GM23248 (cell line): ENCODE measurements around the gene ANO6. TPM values are rescaled to one million over a fixed set of nuclear protein-coding genes. Genes with fewer than 3 reads are reported as not detected.
A peak's percentile ranks its signal among the peaks of the same experiment; 100 is the strongest.
"Not testable (repeated sequence)": the region's sequence is repeated elsewhere in the genome, so short reads cannot be mapped to it uniquely, and the experiment has no call there.

ENCODE experiments used
- DNase-seq: peaks from one replicate; pipeline ENCODE4 v3.0.0-alpha.2; 2015
- H2AFZ ChIP-seq: fragments of 200-600 bp; sonication (generic); 2 replicates; pipeline ENCODE4 v1.6.1; 2016; ENCODE audit warnings: antibody characterized with exemption
- H3F3A ChIP-seq: fragments of 200-600 bp; sonication (generic); 2 replicates; pipeline ENCODE4 v1.6.1; 2016; ENCODE audit warnings: mild to moderate bottlenecking, antibody characterized with exemption, mixed run types; ENCODE audit not compliant: insufficient read depth
- H3K27ac ChIP-seq: fragments of 200-600 bp; sonication (generic); 2 replicates; pipeline ENCODE4 v1.5.1; 2016; ENCODE audit warnings: mild to moderate bottlenecking
- H3K27me3 ChIP-seq: fragments of 200-600 bp; sonication (generic); replicated peaks from 2 replicates; pipeline ENCODE4 v1.6.1; 2016; ENCODE audit warnings: mild to moderate bottlenecking; ENCODE audit not compliant: insufficient read depth
- H3K36me3 ChIP-seq: fragments of 200-600 bp; sonication (generic); 2 replicates; pipeline ENCODE4 v1.6.1; 2016; ENCODE audit warnings: low read depth, mild to moderate bottlenecking
- H3K4me1 ChIP-seq: fragments of 200-600 bp; sonication (generic); 2 replicates; pipeline ENCODE4 v1.6.1; 2016; ENCODE audit warnings: mild to moderate bottlenecking; ENCODE audit not compliant: insufficient read depth
- H3K4me2 ChIP-seq: fragments of 200-600 bp; sonication (generic); one replicate; pipeline ENCODE4 v1.6.1; 2016; ENCODE audit warnings: mild to moderate bottlenecking; ENCODE audit not compliant: unreplicated experiment
- H3K4me3 ChIP-seq: fragments of 200-600 bp; sonication (generic); 2 replicates; pipeline ENCODE4 v1.5.1; 2016; ENCODE audit warnings: mild to moderate bottlenecking
- H3K79me2 ChIP-seq: fragments of 200-600 bp; sonication (generic); 2 replicates; pipeline ENCODE4 v1.6.1; 2016; ENCODE audit warnings: mild to moderate bottlenecking; ENCODE audit not compliant: insufficient read depth
- H3K9ac ChIP-seq: fragments of 200-600 bp; sonication (generic); 2 replicates; pipeline ENCODE4 v1.6.1; 2016; ENCODE audit warnings: mild to moderate bottlenecking
- H3K9me2 ChIP-seq: fragments of 200-600 bp; sonication (generic); 2 replicates; pipeline ENCODE4 v1.6.1; 2016; ENCODE audit warnings: mixed run types, mild to moderate bottlenecking, moderate library complexity; ENCODE audit not compliant: insufficient read depth
- H3K9me3 ChIP-seq: fragments of 200-600 bp; sonication (generic); one replicate; pipeline ENCODE4 v1.6.1; 2017; ENCODE audit warnings: low read depth
- H4K20me1 ChIP-seq: fragments of 200-600 bp; sonication (generic); 2 replicates; pipeline ENCODE4 v1.6.0; 2016; ENCODE audit not compliant: insufficient read depth
- EZH2 ChIP-seq: fragments of 200-600 bp; sonication (generic); IDR thresholded peaks from 2 replicates; pipeline ENCODE4 v1.6.1; 2018; ENCODE audit warnings: antibody characterized with exemption, mild to moderate bottlenecking; ENCODE audit not compliant: insufficient read depth, poor library complexity, severe bottlenecking
- EZH2phosphoT487 ChIP-seq: fragments of 200-600 bp; sonication (generic); IDR thresholded peaks from 2 replicates; pipeline ENCODE4 v1.6.1; 2018; ENCODE audit warnings: antibody characterized with exemption, moderate library complexity, mild to moderate bottlenecking, low read depth; ENCODE audit not compliant: insufficient read depth
- WGBS, 2 experiments: methylation state at CpG; one replicate each; pipeline ENCODE4 v1.1.6; 2015 to 2017; ENCODE audit warnings: low lambda C conversion rate in 2 of 2, low coverage in 1 of 2; ENCODE audit errors: missing lambda C conversion rate in 2 of 2; 5-methylcytosine and 5-hydroxymethylcytosine counted together
- in situ Hi-C: fragments of 300-500 bp; cut with MboI; formaldehyde crosslinking; loops from 2 replicates; pipeline ENCODE4 v1.15.0; 2020
- polyA plus RNA-seq: library from polyadenylated mRNA; unstranded; fragments of >200 nt; fragmentation: Nextera tagmentation; extraction: Ambion mirVana; gene quantifications from 2 replicates; pipeline ENCODE4 v1.2.1, GENCODE V29; 2016
- total RNA-seq: library from RNA; depleted of rRNA; stranded (reverse); fragments of >200 nt; shearing (Covaris generic); gene quantifications from 2 replicates; pipeline ENCODE4 v1.2.3, GENCODE V29; 2014; rRNA removed

ANO6 gene
- total RNA-seq (65.4 and 75.4 TPM in 2 replicates), polyA plus RNA-seq (48.4 and 50.1 TPM in 2 replicates)

- peaks cover 28% of the 10 kb centered on the region for H3F3A ChIP-seq
- no peak for TF ChIP-seq EZH2phosphoT487
- H4K20me1 ChIP-seq, result no peaks in the 10 kb centered on the region
- H3K27ac ChIP-seq, result peak within 1 kb of the TSS; percentile 86
- peak within 1 kb of the TSS; percentile 96 for H3K4me2 ChIP-seq
- H3K79me2 ChIP-seq, result peaks cover 42% of the 10 kb centered on the region
- DNase-seq, result peak; percentile 96
- H2AFZ ChIP-seq, result peak within 1 kb of the TSS; percentile 92
- peak within 1 kb of the TSS; percentile 95 for H3K9ac ChIP-seq
- peak within 1 kb of the TSS; percentile 95 for H3K4me3 ChIP-seq
- no peaks in the 10 kb centered on the region for H3K9me2 ChIP-seq
- no peaks in the 10 kb centered on the region for H3K9me3 ChIP-seq
- in situ Hi-C loops, result no loop called here
- H3K36me3 ChIP-seq, result no peaks in the 10 kb centered on the region
- H3K27me3 ChIP-seq, result no peaks in the 10 kb centered on the region
- H3K4me1 ChIP-seq, result peaks cover 21% of the 10 kb centered on the region
- 1 to 2% methylated on average over 60 of the region's 62 CpGs for WGBS, 2 experiments
Measured at GRCh38 chr12:45215419-45216229, at the start of gene ANO6. Gene ANO6, plus strand, starts transcription at chr12:45216095. Its CDS starts 227 bp downstream, at chr12:45216322.

- Histone ChIP-seq H3K9ac (no peak overlapping the region), H3K4me2 (no peak overlapping the region), H4K20me1 (no peaks in the 10 kb centered on the region), H3K79me2 (no peaks in the 10 kb centered on the region), H3K9me2 (no peaks in the 10 kb centered on the region), H2AFZ (no peak overlapping the region), H3K4me3 (no peak overlapping the region), H3K27ac (no peak overlapping the region), H3K9me3 (no peaks in the 10 kb centered on the region), H3K36me3 (no peaks in the 10 kb centered on the region), H3F3A (no peaks in the 10 kb centered on the region), H3K4me1 (no peaks in the 10 kb centered on the region), H3K27me3 (no peaks in the 10 kb centered on the region)
- in situ Hi-C loops, result no loop called here
- DNase-seq, result no peak
- WGBS, 2 experiments, result 72 to 73% methylated on average over 2 of the region's 2 CpGs
- no peak for TF ChIP-seq EZH2phosphoT487
- TF ChIP-seq EZH2, result no peak
Measured at GRCh38 chr12:45168976-45169375, 46.9 kb upstream of the ANO6 start.

GRCh38 chr12:45170456-45171042, 45.3 kb upstream of the ANO6 start:
- Histone ChIP-seq H3K9me3 (no peaks in the 10 kb centered on the region), H3K36me3 (no peaks in the 10 kb centered on the region), H3F3A (no peaks in the 10 kb centered on the region), H3K9ac (no peak overlapping the region), H3K4me3 (no peak overlapping the region), H2AFZ (no peak overlapping the region), H3K79me2 (no peaks in the 10 kb centered on the region), H3K4me1 (no peaks in the 10 kb centered on the region), H3K27ac (no peak overlapping the region), H3K9me2 (no peaks in the 10 kb centered on the region), H4K20me1 (no peaks in the 10 kb centered on the region), H3K27me3 (no peaks in the 10 kb centered on the region), H3K4me2 (no peak overlapping the region)
- in situ Hi-C loops, result no loop called here
- no peak for TF ChIP-seq EZH2
- no peak for TF ChIP-seq EZH2phosphoT487
- WGBS, 2 experiments, result 45 to 60% methylated on average over 3 of the region's 3 CpGs
- DNase-seq, result peak; percentile 82

- in situ Hi-C loops, H3K9me3 ChIP-seq, H3F3A ChIP-seq, H3K4me2 ChIP-seq, H3K79me2 ChIP-seq, H3K4me1 ChIP-seq, H4K20me1 ChIP-seq, H3K4me3 ChIP-seq, H3K27me3 ChIP-seq, H2AFZ ChIP-seq, H3K9ac ChIP-seq, H3K9me2 ChIP-seq, H3K27ac ChIP-seq, H3K36me3 ChIP-seq, DNase-seq: not testable (repeated sequence)
- 91 to 93% methylated on average over 10 of the region's 10 CpGs for WGBS, 2 experiments
Measured at GRCh38 chr12:45173293-45173692, 42.6 kb upstream of the ANO6 start.
